ENCODE results near the gene GNL2.
"Not testable (repeated sequence)": the region's sequence is repeated elsewhere in the genome, so short reads cannot be mapped to it uniquely, and the experiment has no call there.

Gene GNL2

GRCh38 chr1:37558411-37558810 is 37.3 kb downstream of the GNL2 start:
- DNase-seq: no peak

- no peak for DNase-seq
Observed at GRCh38 chr1:37557402-37557801, 38.3 kb downstream of the GNL2 start.

- peak; percentile 79 for DNase-seq
Observed at GRCh38 chr1:37556712-37557196, 39.0 kb downstream of the GNL2 start, which contains the start of gene DNALI1. DNALI1 (plus strand) TSS chr1:37556940; CDS start chr1:37556995, 55 bp downstream.

- peak; percentile 87 for DNase-seq
Observed at GRCh38 chr1:37553927-37554808, 41.6 kb downstream of the GNL2 start, which contains the start of gene SNIP1. SNIP1 (minus strand) TSS chr1:37554293; CDS start chr1:37554229, 64 bp downstream.

- no peak for DNase-seq
Observed at GRCh38 chr1:37553598-37553926, 42.2 kb downstream of the GNL2 start.

GRCh38 chr1:37549341-37549740 is 46.4 kb downstream of the GNL2 start:
- no peak for DNase-seq

- no peak for DNase-seq
Observed at GRCh38 chr1:37545019-37545418, 50.7 kb downstream of the GNL2 start.

- DNase-seq: no peak
Observed at GRCh38 chr1:37544530-37544929, 51.2 kb downstream of the GNL2 start.

GRCh38 chr1:37540036-37540785 is 55.5 kb downstream of the GNL2 start:
- DNase-seq: no peak

- DNase-seq: not testable (repeated sequence)
Observed at GRCh38 chr1:37539154-37539553, 56.6 kb downstream of the GNL2 start.

- DNase-seq: no peak
Observed at GRCh38 chr1:37537378-37537777, 58.4 kb downstream of the GNL2 start.

- DNase-seq: no peak
Observed at GRCh38 chr1:37533317-37534093, 62.2 kb downstream of the GNL2 start.

GRCh38 chr1:37532418-37533156 is 63.1 kb downstream of the GNL2 start:
- DNase-seq: not testable (repeated sequence)

- DNase-seq: not testable (repeated sequence)
Observed at GRCh38 chr1:37529888-37530287, 65.8 kb downstream of the GNL2 start.

GRCh38 chr1:37519613-37520012 is 76.1 kb downstream of the GNL2 start:
- no peak for DNase-seq

- DNase-seq: not testable (repeated sequence)
Observed at GRCh38 chr1:37518929-37519328, 76.8 kb downstream of the GNL2 start.

GRCh38 chr1:37518241-37518640 is 77.5 kb downstream of the GNL2 start:
- DNase-seq: not testable (repeated sequence)

GRCh38 chr1:37517569-37517968 is 78.2 kb downstream of the GNL2 start:
- no peak for DNase-seq

Data from NCI-H1436 (cell line).